ENCODE measurements around the gene HSD17B13.

Gene HSD17B13

DNA sequence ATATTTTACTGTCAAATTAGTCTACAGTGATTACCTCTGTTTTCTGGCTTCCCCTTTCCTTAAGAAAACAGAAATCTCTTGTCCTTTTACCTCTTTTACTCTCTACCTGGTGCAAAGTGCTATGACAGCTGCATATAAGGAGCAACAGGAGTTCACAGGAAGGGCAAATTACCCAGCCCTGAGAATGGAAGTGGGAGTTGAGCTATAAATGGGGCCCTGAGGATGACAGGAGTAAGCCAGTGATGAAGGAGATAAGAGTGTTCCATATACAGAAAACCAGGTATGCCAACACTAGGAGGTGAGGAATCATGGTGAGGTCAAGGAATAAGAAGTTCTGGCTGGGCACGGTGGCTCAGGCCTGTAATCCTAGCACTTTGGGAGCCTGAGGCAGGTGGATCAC is 4.5 kb upstream of the HSD17B13 start:
- ATAC-seq, result no peak
- TF ChIP-seq TOX (CRISPR knock-in tag; IDR thresholded peaks at IDR 0.05; ENCODE audit: borderline replicate concordance) (no peak), ZFP30 (CRISPR knock-in tag; IDR thresholded peaks at IDR 0.05) (no peak), ZC3H10 (CRISPR knock-in tag; IDR thresholded peaks at IDR 0.05) (no peak), TCF4 (CRISPR knock-in tag; IDR thresholded peaks at IDR 0.05; ENCODE audit: borderline replicate concordance) (no peak), ZNF70 (CRISPR knock-in tag; IDR thresholded peaks at IDR 0.05) (no peak), OSR1 (CRISPR knock-in tag; IDR thresholded peaks at IDR 0.05) (no peak), ZNF565 (CRISPR knock-in tag; conservative IDR thresholded peaks at IDR 0.05; ENCODE audit: low read depth) (no peak), ARNTL (CRISPR knock-in tag; IDR thresholded peaks at IDR 0.05; ENCODE audit: borderline replicate concordance, low read depth) (no peak), GLIS3 (CRISPR knock-in tag; IDR thresholded peaks at IDR 0.05) (no peak), SNAI2 (CRISPR knock-in tag; IDR thresholded peaks at IDR 0.05) (no peak), ISL1 (CRISPR knock-in tag; IDR thresholded peaks at IDR 0.05) (no peak), ZFP3 (CRISPR knock-in tag; IDR thresholded peaks at IDR 0.05) (no peak)
- TF ChIP-seq, protein P1, sequence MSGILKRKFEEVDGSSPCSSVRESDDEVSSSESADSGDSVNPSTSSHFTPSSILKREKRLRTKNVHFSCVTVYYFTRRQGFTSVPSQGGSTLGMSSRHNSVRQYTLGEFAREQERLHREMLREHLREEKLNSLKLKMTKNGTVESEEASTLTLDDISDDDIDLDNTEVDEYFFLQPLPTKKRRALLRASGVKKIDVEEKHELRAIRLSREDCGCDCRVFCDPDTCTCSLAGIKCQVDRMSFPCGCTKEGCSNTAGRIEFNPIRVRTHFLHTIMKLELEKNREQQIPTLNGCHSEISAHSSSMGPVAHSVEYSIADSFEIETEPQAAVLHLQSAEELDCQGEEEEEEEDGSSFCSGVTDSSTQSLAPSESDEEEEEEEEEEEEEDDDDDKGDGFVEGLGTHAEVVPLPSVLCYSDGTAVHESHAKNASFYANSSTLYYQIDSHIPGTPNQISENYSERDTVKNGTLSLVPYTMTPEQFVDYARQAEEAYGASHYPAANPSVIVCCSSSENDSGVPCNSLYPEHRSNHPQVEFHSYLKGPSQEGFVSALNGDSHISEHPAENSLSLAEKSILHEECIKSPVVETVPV (CRISPR knock-in tag; IDR thresholded peaks at IDR 0.05), result no peak
- TF ChIP-seq, protein P2, sequence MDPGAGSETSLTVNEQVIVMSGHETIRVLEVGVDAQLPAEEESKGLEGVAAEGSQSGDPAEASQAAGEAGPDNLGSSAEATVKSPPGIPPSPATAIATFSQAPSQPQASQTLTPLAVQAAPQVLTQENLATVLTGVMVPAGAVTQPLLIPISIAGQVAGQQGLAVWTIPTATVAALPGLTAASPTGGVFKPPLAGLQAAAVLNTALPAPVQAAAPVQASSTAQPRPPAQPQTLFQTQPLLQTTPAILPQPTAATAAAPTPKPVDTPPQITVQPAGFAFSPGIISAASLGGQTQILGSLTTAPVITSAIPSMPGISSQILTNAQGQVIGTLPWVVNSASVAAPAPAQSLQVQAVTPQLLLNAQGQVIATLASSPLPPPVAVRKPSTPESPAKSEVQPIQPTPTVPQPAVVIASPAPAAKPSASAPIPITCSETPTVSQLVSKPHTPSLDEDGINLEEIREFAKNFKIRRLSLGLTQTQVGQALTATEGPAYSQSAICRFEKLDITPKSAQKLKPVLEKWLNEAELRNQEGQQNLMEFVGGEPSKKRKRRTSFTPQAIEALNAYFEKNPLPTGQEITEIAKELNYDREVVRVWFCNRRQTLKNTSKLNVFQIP (CRISPR knock-in tag; IDR thresholded peaks at IDR 0.05; ENCODE audit: borderline replicate concordance, low read depth), result no peak
- TF ChIP-seq, protein P3, sequence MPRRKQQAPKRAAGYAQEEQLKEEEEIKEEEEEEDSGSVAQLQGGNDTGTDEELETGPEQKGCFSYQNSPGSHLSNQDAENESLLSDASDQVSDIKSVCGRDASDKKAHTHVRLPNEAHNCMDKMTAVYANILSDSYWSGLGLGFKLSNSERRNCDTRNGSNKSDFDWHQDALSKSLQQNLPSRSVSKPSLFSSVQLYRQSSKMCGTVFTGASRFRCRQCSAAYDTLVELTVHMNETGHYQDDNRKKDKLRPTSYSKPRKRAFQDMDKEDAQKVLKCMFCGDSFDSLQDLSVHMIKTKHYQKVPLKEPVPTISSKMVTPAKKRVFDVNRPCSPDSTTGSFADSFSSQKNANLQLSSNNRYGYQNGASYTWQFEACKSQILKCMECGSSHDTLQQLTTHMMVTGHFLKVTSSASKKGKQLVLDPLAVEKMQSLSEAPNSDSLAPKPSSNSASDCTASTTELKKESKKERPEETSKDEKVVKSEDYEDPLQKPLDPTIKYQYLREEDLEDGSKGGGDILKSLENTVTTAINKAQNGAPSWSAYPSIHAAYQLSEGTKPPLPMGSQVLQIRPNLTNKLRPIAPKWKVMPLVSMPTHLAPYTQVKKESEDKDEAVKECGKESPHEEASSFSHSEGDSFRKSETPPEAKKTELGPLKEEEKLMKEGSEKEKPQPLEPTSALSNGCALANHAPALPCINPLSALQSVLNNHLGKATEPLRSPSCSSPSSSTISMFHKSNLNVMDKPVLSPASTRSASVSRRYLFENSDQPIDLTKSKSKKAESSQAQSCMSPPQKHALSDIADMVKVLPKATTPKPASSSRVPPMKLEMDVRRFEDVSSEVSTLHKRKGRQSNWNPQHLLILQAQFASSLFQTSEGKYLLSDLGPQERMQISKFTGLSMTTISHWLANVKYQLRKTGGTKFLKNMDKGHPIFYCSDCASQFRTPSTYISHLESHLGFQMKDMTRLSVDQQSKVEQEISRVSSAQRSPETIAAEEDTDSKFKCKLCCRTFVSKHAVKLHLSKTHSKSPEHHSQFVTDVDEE (CRISPR knock-in tag; IDR thresholded peaks at IDR 0.05), result no peak
- TF ChIP-seq, protein P4, sequence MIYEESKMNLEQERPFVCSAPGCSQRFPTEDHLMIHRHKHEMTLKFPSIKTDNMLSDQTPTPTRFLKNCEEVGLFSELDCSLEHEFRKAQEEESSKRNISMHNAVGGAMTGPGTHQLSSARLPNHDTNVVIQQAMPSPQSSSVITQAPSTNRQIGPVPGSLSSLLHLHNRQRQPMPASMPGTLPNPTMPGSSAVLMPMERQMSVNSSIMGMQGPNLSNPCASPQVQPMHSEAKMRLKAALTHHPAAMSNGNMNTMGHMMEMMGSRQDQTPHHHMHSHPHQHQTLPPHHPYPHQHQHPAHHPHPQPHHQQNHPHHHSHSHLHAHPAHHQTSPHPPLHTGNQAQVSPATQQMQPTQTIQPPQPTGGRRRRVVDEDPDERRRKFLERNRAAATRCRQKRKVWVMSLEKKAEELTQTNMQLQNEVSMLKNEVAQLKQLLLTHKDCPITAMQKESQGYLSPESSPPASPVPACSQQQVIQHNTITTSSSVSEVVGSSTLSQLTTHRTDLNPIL (CRISPR knock-in tag; IDR thresholded peaks at IDR 0.05; ENCODE audit: low read depth), result no peak

DNA sequence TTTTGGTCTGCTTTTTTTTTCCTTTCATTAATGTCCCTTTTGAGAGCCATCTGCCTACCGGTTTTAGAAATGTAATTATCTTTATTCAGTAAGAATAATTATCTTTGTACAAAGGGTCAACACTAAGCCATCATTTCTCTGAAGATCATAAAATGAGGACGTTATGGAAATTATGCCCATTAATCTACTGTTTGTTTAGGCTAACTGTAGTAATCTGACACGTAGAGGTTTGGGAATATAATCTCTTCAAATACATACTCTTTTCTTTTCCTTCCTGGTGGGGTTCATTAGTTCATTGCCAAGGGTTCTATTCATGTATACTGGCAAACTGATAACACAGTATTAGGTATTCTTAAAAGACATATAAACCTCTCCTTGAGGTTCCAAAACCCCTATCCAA is 3.8 kb upstream of the HSD17B13 start:
- ATAC-seq, result no peak
- TF ChIP-seq RARB (CRISPR knock-in tag; IDR thresholded peaks at IDR 0.05) (no peak), ZNF8 (CRISPR knock-in tag; IDR thresholded peaks at IDR 0.05) (no peak), ZNF70 (CRISPR knock-in tag; IDR thresholded peaks at IDR 0.05) (no peak), TOX (CRISPR knock-in tag; IDR thresholded peaks at IDR 0.05; ENCODE audit: borderline replicate concordance) (no peak), TCF4 (CRISPR knock-in tag; IDR thresholded peaks at IDR 0.05; ENCODE audit: borderline replicate concordance) (no peak)

DNA sequence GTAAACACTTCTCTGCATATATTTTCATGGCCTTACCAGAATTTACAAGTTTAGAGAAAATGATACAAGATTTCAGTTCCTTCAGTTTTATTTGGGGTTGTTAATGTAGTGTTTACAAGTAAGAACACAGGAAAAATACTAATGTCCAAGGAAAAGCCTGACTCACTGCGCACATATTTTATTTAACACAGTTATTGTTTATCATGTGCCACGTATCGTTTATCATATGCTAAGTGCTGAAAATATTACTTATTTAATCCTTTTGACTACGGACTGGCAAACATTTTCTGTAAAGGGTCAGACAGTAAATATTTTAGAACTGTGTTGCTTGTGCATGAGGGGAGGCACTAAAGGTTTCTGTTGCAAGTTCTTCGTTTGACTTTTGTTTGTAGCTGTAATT is 794 bp downstream of the HSD17B13 start:
- no peak for ATAC-seq
- TF ChIP-seq ZC3H10 (CRISPR knock-in tag; IDR thresholded peaks at IDR 0.05), result no peak
- TF ChIP-seq, protein P3 (CRISPR knock-in tag; IDR thresholded peaks at IDR 0.05), result no peak
- TF ChIP-seq, protein P1 (CRISPR knock-in tag; IDR thresholded peaks at IDR 0.05), result no peak
- no peak for TF ChIP-seq ESRRG (CRISPR knock-in tag; IDR thresholded peaks at IDR 0.05)
- TF ChIP-seq ZFP3 (CRISPR knock-in tag; IDR thresholded peaks at IDR 0.05), result no peak
- TF ChIP-seq, protein P2 (CRISPR knock-in tag; IDR thresholded peaks at IDR 0.05; ENCODE audit: borderline replicate concordance, low read depth), result no peak
- TF ChIP-seq ZNF565 (CRISPR knock-in tag; conservative IDR thresholded peaks at IDR 0.05; ENCODE audit: low read depth), result no peak
- no peak for TF ChIP-seq BACH2 (CRISPR knock-in tag; IDR thresholded peaks at IDR 0.05; ENCODE audit: borderline replicate concordance)
- TF ChIP-seq ZNF8 (CRISPR knock-in tag; IDR thresholded peaks at IDR 0.05), result no peak
- no peak for TF ChIP-seq PPARA (CRISPR knock-in tag; IDR thresholded peaks at IDR 0.05; ENCODE audit: borderline replicate concordance)
- no peak for TF ChIP-seq ZFP30 (CRISPR knock-in tag; IDR thresholded peaks at IDR 0.05)
- TF ChIP-seq RARB (CRISPR knock-in tag; IDR thresholded peaks at IDR 0.05), result no peak
- no peak for TF ChIP-seq TCF4 (CRISPR knock-in tag; IDR thresholded peaks at IDR 0.05; ENCODE audit: borderline replicate concordance)
- no peak for TF ChIP-seq SNAI2 (CRISPR knock-in tag; IDR thresholded peaks at IDR 0.05)
- no peak for TF ChIP-seq ARNTL (CRISPR knock-in tag; IDR thresholded peaks at IDR 0.05; ENCODE audit: borderline replicate concordance, low read depth)
- TF ChIP-seq, protein P4 (CRISPR knock-in tag; IDR thresholded peaks at IDR 0.05; ENCODE audit: low read depth), result no peak
- no peak for TF ChIP-seq ZNF70 (CRISPR knock-in tag; IDR thresholded peaks at IDR 0.05)
